IMR-90 (cell line): ENCODE results near the gene MAGEF1. TPM values are rescaled to one million over a fixed set of nuclear protein-coding genes. Genes with fewer than 3 reads are reported as not detected.
"Not testable (repeated sequence)": the region's sequence is repeated elsewhere in the genome, so short reads cannot be mapped to it uniquely, and the experiment has no call there.

Source experiments
- ATAC-seq: fragments of 200-7000 bp; cut with Tn5 transposase; 2 replicates; pipeline ENCODE4 v1.9.1; 2020; ENCODE audit warnings: low read depth, mild to moderate bottlenecking, moderate library complexity
- BruUV-seq: library from RNA; stranded (reverse); fragments of 400-500 nt; replicated peaks from 2 replicates; lab custom pipeline; 2021; lab: Mats Ljungman, UMichigan
- CTCF ChIA-PET: fragments of 300-600 bp; formaldehyde crosslinking; extraction: SDS; loops from one replicate; lab custom pipeline; 2021; ENCODE audit warnings: antibody characterized with exemption; lab: Yijun Ruan, JAX
- POLR2A ChIA-PET: fragments of 300-600 bp; sonication (Branson Sonifier 250); formaldehyde crosslinking; loops from one replicate; lab custom pipeline; 2022; ENCODE audit warnings: antibody characterized with exemption; ENCODE audit not compliant: unreplicated experiment; lab: Charles Lee
- DNase-seq: peaks from one replicate; pipeline ENCODE4 v3.0.0; 2013
- H2AFZ ChIP-seq: replicated peaks from 2 replicates; pipeline ENCODE3; 2013; ENCODE audit warnings: low read length, mild to moderate bottlenecking; ENCODE audit not compliant: poor library complexity
- H2AK5ac ChIP-seq: 2 replicates; pipeline ENCODE4 v1.6.1; 2013; ENCODE audit warnings: low read depth, low read length, inconsistent platforms
- H2AK9ac ChIP-seq: replicated peaks from 2 replicates; pipeline ENCODE3; 2013; ENCODE audit warnings: mild to moderate bottlenecking, low read depth, low read length, moderate library complexity; ENCODE audit not compliant: poor library complexity
- H2BK120ac ChIP-seq: 2 replicates; pipeline ENCODE4 v1.6.1; 2013; ENCODE audit warnings: low read depth, low read length, inconsistent platforms
- H2BK15ac ChIP-seq: 3 replicates; pipeline ENCODE4 v1.6.1; 2013; ENCODE audit warnings: low read depth, low read length, inconsistent platforms
- H2BK20ac ChIP-seq: 2 replicates; pipeline ENCODE4 v1.6.1; 2013; ENCODE audit warnings: low read depth, mild to moderate bottlenecking, inconsistent platforms, low read length, moderate library complexity
- H2BK5ac ChIP-seq: 2 replicates; pipeline ENCODE4 v1.6.1; 2013; ENCODE audit warnings: mild to moderate bottlenecking, low read depth, low read length, inconsistent platforms; ENCODE audit not compliant: poor library complexity, severe bottlenecking
- H3K14ac ChIP-seq: replicated peaks from 2 replicates; pipeline ENCODE4 v1.6.1; 2013; ENCODE audit warnings: low read depth, low read length, inconsistent platforms
- H3K18ac ChIP-seq: 2 replicates; pipeline ENCODE4 v1.6.1; 2013; ENCODE audit warnings: low read depth, low read length, control low read depth
- H3K23ac ChIP-seq: 2 replicates; pipeline ENCODE4 v1.6.1; 2013; ENCODE audit warnings: low read depth, low read length, inconsistent platforms
- H3K27ac ChIP-seq: 2 replicates; pipeline ENCODE4 v1.5.1; 2013; ENCODE audit warnings: mild to moderate bottlenecking, control low read depth, low read length; ENCODE audit not compliant: insufficient read depth
- H3K27me3 ChIP-seq: 2 replicates; pipeline ENCODE4 v1.6.1; 2013; ENCODE audit warnings: low read length; ENCODE audit not compliant: control insufficient read depth, insufficient read depth
- H3K36me3 ChIP-seq: 2 replicates; pipeline ENCODE4 v1.6.1; 2013; ENCODE audit warnings: low read length, mixed read lengths; ENCODE audit not compliant: control insufficient read depth, insufficient read depth
- H3K4ac ChIP-seq: 2 replicates; pipeline ENCODE4 v1.6.1; 2013; ENCODE audit warnings: low read depth, low read length, inconsistent platforms
- H3K4me1 ChIP-seq: 2 replicates; pipeline ENCODE4 v1.6.1; 2013; ENCODE audit warnings: low read length, mixed read lengths; ENCODE audit not compliant: control insufficient read depth, insufficient read depth
- H3K4me2 ChIP-seq: 2 replicates; pipeline ENCODE4 v1.6.1; 2013; ENCODE audit warnings: low read depth, mild to moderate bottlenecking, control low read depth, low read length, moderate library complexity
- H3K4me3 ChIP-seq: 2 replicates; pipeline ENCODE4 v1.5.1; 2013; ENCODE audit warnings: low read depth, mild to moderate bottlenecking, control low read depth, low read length, moderate library complexity; ENCODE audit not compliant: insufficient read depth
- H3K56ac ChIP-seq: 2 replicates; pipeline ENCODE4 v1.6.1; 2013; ENCODE audit warnings: low read length, inconsistent platforms; ENCODE audit not compliant: insufficient read depth; ENCODE audit errors: extremely low read depth
- H3K79me1 ChIP-seq, 2 experiments: 2 replicates each; pipeline ENCODE4 v1.6.1; 2013; ENCODE audit warnings: low read length in 2 of 2, inconsistent platforms in 1 of 2, low read depth in 1 of 2
- H3K9ac ChIP-seq: 2 replicates; pipeline ENCODE4 v1.6.1; 2013; ENCODE audit warnings: low read depth, low read length, control low read depth
- H3K9me1 ChIP-seq: 2 replicates; pipeline ENCODE4 v1.6.1; 2013; ENCODE audit warnings: low read length, inconsistent platforms; ENCODE audit not compliant: insufficient read depth
- H3K9me3 ChIP-seq: 2 replicates; pipeline ENCODE4 v1.6.1; 2013; ENCODE audit warnings: low read length; ENCODE audit not compliant: control insufficient read depth, insufficient read depth
- H4K20me1 ChIP-seq: 2 replicates; pipeline ENCODE4 v1.6.1; 2013; ENCODE audit warnings: low read length, inconsistent platforms; ENCODE audit not compliant: insufficient read depth
- H4K5ac ChIP-seq: 2 replicates; pipeline ENCODE4 v1.6.1; 2013; ENCODE audit warnings: mild to moderate bottlenecking, low read depth, low read length, control low read depth
- H4K8ac ChIP-seq, 2 experiments: 2 replicates each; pipeline ENCODE4 v1.6.1; 2013; ENCODE audit warnings: low read depth in 2 of 2, low read length in 2 of 2, control low read depth in 1 of 2, inconsistent platforms in 1 of 2
- H4K91ac ChIP-seq: 2 replicates; pipeline ENCODE4 v1.6.1; 2013; ENCODE audit warnings: low read depth, low read length, inconsistent platforms; ENCODE audit not compliant: insufficient read depth
- WGBS, 2 experiments: methylation state at CpG; one replicate each; pipeline versions ENCODE4 v1.1.5 to v1.1.7; 2013; ENCODE audit warnings: missing lambda C conversion rate in 2 of 2; ENCODE audit not compliant: insufficient read length in 1 of 2; ENCODE audit errors: extremely low coverage in 2 of 2; 5-methylcytosine and 5-hydroxymethylcytosine counted together
- dilution Hi-C: fragments of 300-500 bp; cut with HindIII; formaldehyde crosslinking; loops from one replicate; pipeline ENCODE4 v1.14.3; 2018; ENCODE audit warnings: low sequenced_read_pairs; ENCODE audit not compliant: unreplicated experiment
- in situ Hi-C: fragments of 300-500 bp; cut with MboI; formaldehyde crosslinking; loops from 3 replicates; pipeline ENCODE4 v1.14.3; 2019; ENCODE audit warnings: low sequenced_read_pairs, inconsistent platforms, mixed read lengths
- intact Hi-C: fragments of 100-400 bp; cut with micrococcal nuclease; formaldehyde crosslinking; loops from 2 replicates; pipeline ENCODE4 v1.10.0; 2022
- polyA plus RNA-seq, 3 experiments: library from polyadenylated mRNA; depleted of rRNA; stranded (reverse); fragments of >200 nt; gene quantifications; 2 replicates each; pipeline ENCODE4 v1.2.3, GENCODE V29; 2012; ENCODE audit warnings: low replicate concordance in 1 of 3
- total RNA-seq: library from RNA; depleted of rRNA; stranded (reverse); fragments of >200 nt; gene quantifications from 2 replicates; pipeline ENCODE4 v1.2.3, GENCODE V29; 2012

The MAGEF1 gene
- total and polyA plus RNA-seq, 2 of the 4 experiments (the other 2 are of a cell fraction): 10.6 to 19.4 TPM

DNA sequence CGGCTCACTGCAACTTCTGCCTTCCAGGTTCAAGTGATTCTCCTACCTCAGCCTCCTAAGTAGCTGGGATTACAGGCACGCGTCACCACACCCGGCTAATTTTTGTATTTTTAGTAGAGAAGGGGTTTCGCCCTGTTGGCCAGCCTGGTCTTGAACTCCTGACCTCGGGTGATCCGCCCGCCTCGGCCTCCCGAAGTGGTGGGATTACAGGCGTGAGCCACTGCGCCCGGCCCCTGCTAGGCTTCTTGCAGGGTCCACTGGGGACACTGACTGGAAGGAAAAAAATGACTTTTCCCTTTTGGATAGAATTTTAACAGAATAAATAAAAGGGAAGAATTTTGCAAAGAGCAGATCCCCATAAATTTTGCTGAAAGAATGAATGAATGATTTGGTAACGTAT is 17.3 kb upstream of the MAGEF1 start:
- H2BK20ac ChIP-seq, H4K20me1 ChIP-seq, H3K36me3 ChIP-seq, DNase-seq, H2AFZ ChIP-seq, H4K5ac ChIP-seq, H3K4me3 ChIP-seq, H4K91ac ChIP-seq, H3K4me1 ChIP-seq, H2BK120ac ChIP-seq, ATAC-seq, H3K27ac ChIP-seq, H3K14ac ChIP-seq, H3K4me2 ChIP-seq, BruUV-seq, H2AK5ac ChIP-seq, H3K23ac ChIP-seq, H3K9me1 ChIP-seq, H3K56ac ChIP-seq, H2BK5ac ChIP-seq, H3K18ac ChIP-seq, H3K9me3 ChIP-seq, H3K4ac ChIP-seq, H2AK9ac ChIP-seq, intact Hi-C loops, dilution Hi-C loops, POLR2A ChIA-PET, H4K8ac ChIP-seq, H3K9ac ChIP-seq, H3K79me1 ChIP-seq, H2BK15ac ChIP-seq, in situ Hi-C loops: not testable (repeated sequence)
- CTCF ChIA-PET: interaction anchor here (2.0 kb wide), 1 partner anchor 168 kb away, joined by 8 read pairs; the partner anchor contains the start of gene EPHB3
- peaks cover 14% of the 10 kb centered on the region for H3K27me3 ChIP-seq
- WGBS, 2 experiments: 100% methylated on average over 1 of the region's 14 CpGs; no CpG with 5 or more reads in 1 of the 2 experiments
